MV-4-11 (cell line): ENCODE results near the gene SPAG8.

Experiments used
- DNase-seq: peaks from one replicate; lab custom pipeline; 2025; lab: John Stamatoyannopoulos, UW

The SPAG8 gene

DNA sequence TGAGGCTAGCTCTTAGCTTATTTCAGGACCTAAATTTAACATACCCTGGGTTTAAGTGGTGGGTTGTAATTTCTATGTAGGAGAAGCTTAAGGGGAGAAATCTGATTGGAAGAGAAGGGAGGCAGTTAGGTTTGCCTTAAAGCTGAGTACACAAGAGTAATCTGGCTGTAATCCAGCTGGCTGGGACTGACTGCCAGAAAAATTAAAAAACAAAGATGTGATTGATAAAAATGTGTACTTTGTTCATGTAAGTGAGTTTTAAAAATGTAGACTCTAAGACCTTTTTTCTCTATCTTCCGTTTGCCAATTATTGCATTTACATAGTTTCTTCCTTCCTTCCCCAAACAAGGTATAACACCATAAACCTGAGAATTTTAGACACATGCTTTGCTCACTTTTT is 40.5 kb downstream of the SPAG8 start:
- no peak for DNase-seq

DNA sequence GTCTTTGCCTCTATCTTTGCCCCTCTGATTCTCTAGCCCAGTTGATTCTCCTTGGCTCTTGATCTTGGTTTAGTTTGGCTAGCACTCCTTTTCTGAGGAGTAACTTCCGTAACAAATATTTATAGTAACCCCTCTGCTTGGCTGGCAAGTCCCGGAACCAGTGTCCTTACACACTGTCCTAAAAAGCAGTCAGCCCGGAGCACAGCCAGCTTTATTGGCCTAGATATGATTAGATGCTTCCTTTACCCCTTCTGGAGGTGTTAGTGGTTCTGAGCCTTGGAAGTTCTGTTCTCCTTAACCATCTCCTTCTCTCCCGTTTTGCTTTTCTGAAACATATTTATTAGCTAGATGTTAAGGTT is 41.0 kb downstream of the SPAG8 start:
- no peak for DNase-seq

DNA sequence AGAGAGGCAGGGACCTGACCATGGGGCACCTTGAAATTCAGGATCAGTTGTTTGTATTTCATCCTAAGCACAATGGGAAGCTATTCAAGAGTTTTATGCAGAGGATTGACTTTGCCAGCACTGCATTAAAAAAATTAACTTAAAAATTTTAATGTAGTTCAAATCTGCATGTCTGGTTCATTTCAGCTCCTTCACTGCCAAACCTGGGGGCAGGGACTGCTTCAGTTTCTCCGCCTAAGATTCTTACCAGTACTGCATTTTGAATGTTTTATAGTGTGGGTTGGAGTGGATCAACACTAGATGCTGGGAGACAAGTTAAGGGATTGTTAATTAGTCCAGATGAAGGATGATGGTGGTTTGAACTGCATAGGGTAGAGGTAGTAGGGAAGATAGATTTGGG is 42.3 kb downstream of the SPAG8 start:
- no peak for DNase-seq

DNA sequence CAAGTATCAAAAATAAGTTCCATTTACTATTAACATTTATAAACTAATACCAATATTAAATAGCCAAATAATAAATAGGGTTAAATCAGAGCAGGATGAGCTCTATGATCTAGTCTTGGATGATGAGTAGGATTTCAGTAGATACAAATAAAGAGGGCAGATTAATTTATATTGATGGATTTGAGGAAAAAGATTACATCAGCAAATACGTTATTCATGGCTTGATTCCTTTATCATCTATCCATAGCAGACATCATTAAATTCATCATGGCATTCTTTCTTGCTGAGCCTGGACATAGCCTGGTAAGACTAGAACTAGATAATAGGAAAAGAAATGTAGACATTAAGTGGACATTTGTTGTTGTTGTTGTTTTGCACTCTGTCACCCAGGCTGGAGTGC is 44.6 kb downstream of the SPAG8 start:
- DNase-seq, result no peak

DNA sequence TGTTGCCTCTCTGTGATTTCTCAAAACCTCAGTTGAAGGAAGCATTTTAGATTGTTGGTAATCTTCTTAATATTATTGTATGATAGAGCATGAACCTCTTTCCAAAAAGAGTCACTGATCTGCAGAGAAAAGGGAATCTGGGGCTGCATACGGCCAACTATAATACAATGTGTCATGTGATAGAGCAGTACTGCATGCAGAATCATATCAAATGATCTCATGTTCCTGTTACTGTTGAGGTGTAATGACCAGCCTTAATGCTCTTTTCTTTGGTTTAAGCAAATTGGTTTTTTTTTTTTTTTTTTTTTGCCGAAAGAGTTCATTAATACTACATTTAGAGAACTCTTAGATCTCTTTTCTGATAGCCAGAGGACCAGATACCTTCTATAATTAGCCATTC is 45.1 kb downstream of the SPAG8 start:
- no peak for DNase-seq

DNA sequence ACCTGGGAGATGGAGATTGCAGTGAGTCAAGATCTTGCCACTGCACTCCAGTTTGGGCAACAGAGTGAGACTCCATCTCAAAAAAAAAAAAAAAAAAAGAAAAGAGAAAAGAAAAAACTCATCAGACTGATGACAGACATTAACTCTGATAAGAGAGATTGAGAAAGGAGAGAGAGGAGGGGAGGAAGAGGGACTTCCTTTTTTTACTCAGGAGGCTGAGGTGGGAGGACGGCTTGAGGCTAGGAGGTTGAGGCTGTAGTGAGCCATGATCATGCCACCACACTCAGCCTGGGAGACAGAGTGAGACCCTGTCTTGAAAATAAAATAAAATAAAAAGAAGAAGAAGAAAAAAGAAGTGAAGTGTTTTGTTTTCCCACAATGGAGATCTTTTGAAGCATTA is 48.3 kb downstream of the SPAG8 start:
- no peak for DNase-seq

DNA sequence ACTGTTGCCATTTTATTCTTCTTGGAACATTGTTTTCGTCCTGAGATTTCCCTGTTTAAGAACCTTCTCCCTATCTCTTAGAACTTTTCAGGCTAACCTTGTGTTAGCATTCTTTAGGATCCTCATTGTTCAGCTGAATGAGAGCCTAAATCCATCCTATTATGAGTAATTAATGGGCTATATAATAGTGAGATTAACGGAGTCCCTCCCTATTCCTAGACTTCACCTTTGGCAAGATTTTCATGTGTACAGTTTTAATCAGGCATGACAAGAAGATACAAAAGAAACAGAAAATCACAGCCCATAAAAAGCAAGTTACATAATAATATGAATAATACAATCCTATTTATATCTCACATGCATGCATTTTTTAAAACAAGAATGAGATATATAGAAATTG is 48.9 kb downstream of the SPAG8 start:
- no peak for DNase-seq

DNA sequence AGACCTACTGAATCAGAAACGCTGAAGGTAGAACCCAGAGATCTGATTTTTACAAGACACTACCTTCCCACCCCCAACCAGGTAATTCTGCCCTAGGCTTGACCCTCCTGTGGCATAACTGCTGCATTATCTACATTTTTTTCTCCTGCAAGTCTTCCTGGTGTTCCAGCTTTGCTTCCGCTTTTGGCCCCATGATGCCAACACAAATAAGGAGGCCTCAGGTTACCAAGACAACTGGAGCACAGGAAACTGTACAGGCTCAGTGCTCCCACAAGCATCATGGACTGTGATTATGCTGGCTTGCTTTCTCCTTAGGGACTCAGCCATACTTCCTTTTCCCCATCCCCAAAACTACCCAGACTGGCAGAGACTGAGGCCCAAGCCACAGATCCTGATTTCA is 51.4 kb downstream of the SPAG8 start:
- no peak for DNase-seq

DNA sequence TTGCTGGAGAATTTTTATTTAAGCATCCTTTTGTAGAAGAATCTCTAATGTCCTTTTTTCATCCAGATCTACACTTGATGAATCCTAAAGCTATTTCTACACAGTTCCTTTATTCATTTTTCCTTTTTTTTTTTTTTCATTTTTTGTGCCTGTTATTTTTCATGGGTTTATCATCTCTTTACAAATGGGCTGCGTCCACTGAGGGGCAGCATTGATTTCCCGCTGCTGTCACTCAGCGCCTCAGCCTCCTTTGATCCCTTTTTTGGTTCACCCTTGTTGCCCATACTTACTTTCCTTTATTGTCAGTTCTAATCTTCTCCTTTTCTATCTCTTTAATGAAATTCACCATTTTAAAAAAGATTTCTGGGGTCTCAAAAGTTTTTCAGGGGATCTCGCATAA is 52.3 kb downstream of the SPAG8 start:
- DNase-seq, result no peak
